SK-MEL-5 (cell line): ENCODE results near the gene CEP97. TPM values are rescaled to one million over a fixed set of nuclear protein-coding genes. Genes with fewer than 3 reads are reported as not detected.
A peak's percentile ranks its signal among the peaks of the same experiment; 100 is the strongest.
"Not testable (repeated sequence)": the region's sequence is repeated elsewhere in the genome, so short reads cannot be mapped to it uniquely, and the experiment has no call there.

ENCODE experiments used
- DNase-seq: peaks from one replicate; pipeline ENCODE4 v3.0.0-alpha.2; 2016; ENCODE audit warnings: low read depth, low spot score
- in situ Hi-C: cut with HindIII; loops from 2 replicates; pipeline ENCODE4 v1.10.0; 2016; ENCODE audit warnings: low sequenced_read_pairs, high pct_unique_total_duplicates, low pct_unique_long_range_greater_than_20kb
- total RNA-seq: library from RNA; depleted of rRNA; stranded (reverse); fragments of >200 nt; shearing (Covaris generic); gene quantifications from 2 replicates; pipeline ENCODE4 v1.2.3, GENCODE V29; 2014

Gene CEP97
- total RNA-seq, 1 experiment from 2014 or later: 17.9 TPM

DNA sequence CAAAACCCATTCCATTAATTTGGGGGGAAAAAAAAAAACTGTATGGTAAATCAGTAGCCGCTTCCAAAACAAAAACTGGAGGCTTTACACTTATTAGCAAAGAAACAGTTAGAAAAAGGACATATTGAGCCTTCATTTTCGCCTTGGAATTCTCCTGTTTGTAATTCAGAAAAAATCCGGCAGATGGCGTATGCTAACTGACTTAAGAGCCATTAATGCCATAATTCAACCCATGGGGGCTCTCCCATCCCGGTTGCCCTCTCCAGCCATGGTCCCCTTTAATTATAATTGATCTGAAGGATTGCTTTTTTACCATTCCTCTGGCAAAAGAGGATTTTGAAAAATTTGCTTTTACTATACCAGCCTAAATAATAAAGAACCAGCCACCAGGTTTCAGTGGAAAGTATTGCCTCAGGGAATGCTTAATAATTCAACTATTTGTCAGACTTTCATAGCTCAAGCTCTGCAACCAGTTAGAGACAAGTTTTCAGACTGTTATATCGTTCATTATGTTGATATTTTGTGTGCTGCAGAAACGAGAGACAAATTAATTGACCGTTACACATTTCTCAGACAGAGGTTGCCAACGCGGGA lies 28.5 kb upstream of the CEP97 start:
- in situ Hi-C loops: no loop called here
- peak; percentile 79 for DNase-seq

GRCh38 chr3:101701696-101702634 lies 22.4 kb upstream of the CEP97 start:
- DNase-seq: no peak
- in situ Hi-C loops: no loop called here

- no peak for DNase-seq
- in situ Hi-C loops: no loop called here
Measured at GRCh38 chr3:101702726-101703125, 21.7 kb upstream of the CEP97 start.

DNA sequence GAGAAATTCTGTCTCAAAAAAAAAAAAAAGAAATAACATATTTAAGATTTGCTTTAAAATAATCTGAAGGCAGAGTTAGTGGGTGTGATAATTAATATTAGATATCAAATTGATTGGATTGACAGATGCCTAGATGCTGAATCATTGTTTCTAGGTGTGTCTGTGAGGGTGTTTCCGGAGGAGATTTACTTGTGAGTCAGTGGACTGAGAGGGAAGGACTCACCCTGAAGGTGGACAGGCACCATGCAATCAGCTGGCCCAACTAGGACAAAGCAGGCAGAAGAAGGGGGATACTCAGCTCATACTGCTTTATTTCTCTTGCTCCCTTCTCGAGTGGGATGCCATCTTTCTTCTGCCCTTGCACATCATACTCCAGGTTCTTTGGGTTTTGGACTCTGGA lies 21.2 kb upstream of the CEP97 start:
- DNase-seq: no peak

GRCh38 chr3:101704639-101705038 lies 19.8 kb upstream of the CEP97 start:
- in situ Hi-C loops, DNase-seq: not testable (repeated sequence)

More for the DNA sequence above, 21.2 kb upstream of the CEP97 start:
- in situ Hi-C loops: no loop called here

DNA sequence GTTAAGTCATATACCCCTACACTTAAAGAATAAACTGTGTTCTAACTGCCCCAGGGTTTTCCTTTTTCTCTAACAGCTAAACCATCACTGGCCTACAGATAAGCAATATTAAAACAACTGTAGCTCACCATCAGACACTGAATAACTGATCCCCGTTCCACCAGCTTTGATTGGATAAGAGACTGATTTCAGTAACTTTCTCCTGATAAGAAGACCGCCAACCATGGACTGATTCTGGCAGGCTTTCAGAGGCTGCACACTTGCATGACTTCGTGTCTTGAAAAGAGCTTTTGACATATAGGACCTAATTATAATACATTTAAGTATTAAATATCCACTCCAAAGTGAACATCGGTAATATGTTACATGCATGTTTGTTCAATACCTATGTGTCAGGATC lies 15.3 kb upstream of the CEP97 start:
- in situ Hi-C loops: no loop called here
- no peak for DNase-seq

DNA sequence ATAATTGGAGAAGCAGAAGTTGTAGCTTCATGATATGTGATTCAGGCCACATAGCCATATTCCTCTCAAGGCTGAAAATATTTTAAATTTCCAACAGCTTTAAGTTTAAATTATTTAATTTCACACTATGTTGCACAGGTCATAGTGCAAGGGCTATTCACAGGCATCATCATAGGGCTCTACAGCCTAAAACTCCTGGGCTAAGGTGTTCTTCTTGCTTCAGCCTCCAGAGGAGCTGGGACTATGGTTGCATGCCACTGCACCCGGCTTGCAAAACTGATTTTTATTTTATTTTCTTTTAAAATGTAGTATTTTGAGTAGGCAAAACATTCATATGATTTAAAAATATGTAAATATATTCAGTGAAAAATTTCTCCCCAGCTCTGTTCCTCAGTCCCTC lies 6.0 kb upstream of the CEP97 start:
- no peak for DNase-seq
- in situ Hi-C loops: no loop called here

- no peak for DNase-seq
- in situ Hi-C loops: no loop called here
Measured at GRCh38 chr3:101719604-101720185, 4.7 kb upstream of the CEP97 start.

DNA sequence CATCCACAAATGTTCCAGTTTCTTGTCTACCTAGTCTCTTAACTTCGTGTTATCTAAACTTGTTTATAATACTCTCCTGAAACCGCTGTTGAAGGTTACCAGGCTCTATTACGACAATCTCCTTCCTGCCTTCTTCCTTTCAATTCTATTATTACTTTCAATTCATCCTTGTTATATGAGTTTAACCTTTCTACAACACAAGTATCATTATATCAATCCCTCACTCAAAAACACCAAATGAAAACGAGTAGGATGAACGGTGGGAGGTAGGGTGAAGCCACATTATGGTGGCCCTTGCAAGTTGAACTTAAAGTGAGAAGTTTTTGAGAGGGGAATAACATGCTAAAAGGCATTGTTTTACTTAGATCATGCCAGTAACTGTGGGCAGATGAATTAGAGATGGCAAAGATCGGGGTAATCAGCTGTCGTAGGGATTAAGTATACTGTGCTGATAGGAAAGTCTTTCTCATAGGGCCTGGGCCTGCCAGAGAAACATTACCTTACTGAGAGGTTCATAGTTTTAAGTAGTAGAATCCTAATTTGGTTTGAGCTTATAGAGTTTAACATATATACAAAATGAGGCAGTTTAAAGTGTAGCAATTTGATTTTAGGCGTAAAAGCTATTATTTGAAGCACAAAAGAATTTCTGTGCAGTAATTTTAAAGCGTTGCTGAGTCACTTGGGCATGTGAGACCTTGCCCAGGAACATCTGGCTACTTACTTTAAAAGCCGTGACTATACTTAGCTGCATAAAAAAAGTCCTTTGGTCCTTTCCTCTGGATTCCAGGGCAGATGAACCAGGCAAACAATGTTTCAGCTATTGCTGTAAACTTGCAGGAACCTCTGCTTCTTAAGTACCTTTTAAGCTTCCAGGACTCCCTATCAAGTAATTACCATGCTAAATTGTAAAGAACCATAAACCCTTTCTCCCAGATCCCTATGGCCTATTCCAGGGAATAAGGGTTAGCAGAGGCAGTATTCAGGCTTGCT lies 3.3 kb upstream of the CEP97 start:
- in situ Hi-C loops: no loop called here

GRCh38 chr3:101722394-101723173 lies 1.8 kb upstream of the CEP97 start:
- DNase-seq: no peak
- in situ Hi-C loops: no loop called here

More for the DNA sequence above, 3.3 kb upstream of the CEP97 start:
- DNase-seq: peak; percentile 28

- DNase-seq: peak; percentile 43
- in situ Hi-C loops: no loop called here
Measured at GRCh38 chr3:101725194-101725889, 928 bp downstream of the CEP97 start.

DNA sequence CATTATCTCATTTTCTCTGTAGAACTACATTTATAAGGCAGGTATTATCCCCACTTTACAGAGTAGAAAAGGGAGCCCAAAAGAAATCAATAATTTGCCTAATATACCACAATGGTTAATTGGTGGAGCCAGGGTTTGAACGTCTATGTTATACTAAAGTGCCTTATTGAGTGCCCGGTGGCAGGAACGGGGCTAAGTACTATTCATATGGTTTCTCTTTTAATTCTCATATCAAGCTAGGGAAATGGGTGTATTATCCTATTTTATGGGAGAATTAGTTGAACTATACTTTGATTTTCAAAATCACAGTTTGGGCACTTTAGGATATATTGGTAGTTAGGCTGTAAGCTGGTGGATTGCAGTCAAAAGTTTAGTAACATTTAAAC lies 1.5 kb downstream of the CEP97 start:
- no peak for DNase-seq
- in situ Hi-C loops: no loop called here

DNA sequence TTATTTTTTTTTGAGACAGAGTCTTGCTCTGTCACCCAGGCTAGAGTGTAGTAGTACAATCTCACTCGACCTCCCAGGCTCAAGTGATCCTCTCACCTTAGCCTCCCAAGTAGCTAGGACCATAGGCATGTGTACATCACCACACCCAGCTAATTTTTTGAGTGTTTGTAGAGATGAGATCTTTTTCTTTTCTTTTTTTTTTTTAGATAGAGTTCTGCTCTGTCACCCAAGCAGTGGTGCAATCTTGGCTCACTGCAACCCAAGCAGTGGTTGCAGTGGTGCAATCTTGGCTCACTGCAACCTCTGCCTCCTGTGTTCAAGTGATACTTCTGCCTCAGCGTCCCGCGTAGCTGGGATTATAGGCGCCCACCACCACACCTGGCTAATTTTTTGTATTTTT lies 5.2 kb downstream of the CEP97 start:
- in situ Hi-C loops: no loop called here
- DNase-seq: no peak

- in situ Hi-C loops: no loop called here
- DNase-seq: no peak
Measured at GRCh38 chr3:101730839-101731238, 6.4 kb downstream of the CEP97 start.

DNA sequence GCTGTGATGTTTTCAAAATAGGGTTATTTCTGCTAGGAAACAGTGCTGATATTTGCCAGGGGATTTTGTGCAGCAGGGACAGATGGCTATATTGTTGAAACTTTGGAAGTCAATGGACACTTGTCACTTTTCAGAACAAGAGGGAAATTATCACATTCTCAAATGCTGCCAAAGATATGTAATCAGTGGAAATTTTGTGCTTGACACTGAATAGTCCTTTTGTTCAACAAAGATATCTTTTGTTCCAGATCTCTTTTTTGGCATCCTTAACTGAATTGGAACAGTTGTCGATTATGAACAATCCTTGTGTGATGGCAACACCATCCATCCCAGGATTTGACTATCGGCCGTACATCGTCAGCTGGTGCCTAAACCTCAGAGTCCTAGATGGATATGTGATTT lies 7.8 kb downstream of the CEP97 start:
- DNase-seq: peak; percentile 86
- in situ Hi-C loops: no loop called here

DNA sequence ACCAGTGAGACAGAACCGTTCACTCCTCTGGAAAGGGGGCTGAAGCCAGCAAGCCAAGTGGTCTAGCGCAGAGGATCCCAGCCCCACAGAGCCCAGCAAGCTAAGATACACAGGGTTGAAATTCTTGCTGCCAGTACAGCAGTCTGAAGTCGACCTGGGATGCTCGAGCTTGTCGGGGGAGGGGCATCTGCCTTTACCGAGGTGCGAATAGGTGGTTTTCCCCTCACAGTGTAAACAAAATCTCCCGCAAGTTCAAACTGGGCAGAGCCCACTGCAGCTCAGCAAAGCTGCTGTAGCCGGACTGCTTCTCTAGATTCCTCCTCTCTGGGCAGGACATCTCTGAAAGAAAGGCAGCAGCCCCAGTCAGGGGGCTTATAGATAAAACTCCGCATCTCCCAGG lies 11.4 kb downstream of the CEP97 start:
- in situ Hi-C loops: no loop called here

More for the DNA sequence above, 11.4 kb downstream of the CEP97 start:
- DNase-seq: no peak
